DMS 273 treated with DMSO at 0.1 percent for 48 hours (cell line): Measurements from ENCODE around the gene WDFY1.

Source experiments
- DNase-seq: peaks from one replicate; lab custom pipeline; 2025; lab: John Stamatoyannopoulos, UW

WDFY1 gene

GRCh38 chr2:223944703-223945531, at the start of gene WDFY1:
TSS of gene WDFY1 (minus strand) at chr2:223945335. CDS start at chr2:223945284, 51 bp downstream.
- DNase-seq = peak; percentile 47

- no peak for DNase-seq
Observed at GRCh38 chr2:223994562-223995162, 49.5 kb upstream of the WDFY1 start.

GRCh38 chr2:223993634-223994232, 48.6 kb upstream of the WDFY1 start:
- peak; percentile 3 for DNase-seq

GRCh38 chr2:223991611-223992010, 46.5 kb upstream of the WDFY1 start:
- DNase-seq = no peak

GRCh38 chr2:223989856-223990232, 44.7 kb upstream of the WDFY1 start:
- no peak for DNase-seq

- DNase-seq = no peak
Observed at GRCh38 chr2:223989206-223989855, 44.2 kb upstream of the WDFY1 start.

- no peak for DNase-seq
Observed at GRCh38 chr2:223981241-223981640, 36.1 kb upstream of the WDFY1 start.

- DNase-seq = no peak
Observed at GRCh38 chr2:223980803-223981202, 35.7 kb upstream of the WDFY1 start.

- no peak for DNase-seq
Observed at GRCh38 chr2:223980397-223980735, 35.2 kb upstream of the WDFY1 start.

GRCh38 chr2:223979730-223980396, 34.7 kb upstream of the WDFY1 start:
- DNase-seq = no peak

- no peak for DNase-seq
Observed at GRCh38 chr2:223978451-223978850, 33.3 kb upstream of the WDFY1 start.

GRCh38 chr2:223976635-223977226, 31.6 kb upstream of the WDFY1 start:
- no peak for DNase-seq

GRCh38 chr2:223973606-223974005, 28.5 kb upstream of the WDFY1 start:
- DNase-seq = no peak

- DNase-seq = no peak
Observed at GRCh38 chr2:223972656-223973102, 27.5 kb upstream of the WDFY1 start.

GRCh38 chr2:223971731-223972130, 26.6 kb upstream of the WDFY1 start:
- DNase-seq = no peak

GRCh38 chr2:223970343-223971128, 25.4 kb upstream of the WDFY1 start:
- peak; percentile 21 for DNase-seq

GRCh38 chr2:223969856-223970255, 24.7 kb upstream of the WDFY1 start:
- no peak for DNase-seq

GRCh38 chr2:223969315-223969714, 24.2 kb upstream of the WDFY1 start:
- DNase-seq = no peak

- DNase-seq = no peak
Observed at GRCh38 chr2:223967981-223968380, 22.8 kb upstream of the WDFY1 start.

- DNase-seq = no peak
Observed at GRCh38 chr2:223959688-223960087, 14.6 kb upstream of the WDFY1 start.
